ENCODE results near the gene RELN.

- TF ChIP-seq CTCF (IDR thresholded peaks at IDR 0.05) (no peak), POLR2A (IDR thresholded peaks at IDR 0.05) (no peak)
These were observed 360.7 kb downstream of the RELN start for GRCh38 chr7:103628742-103629141.
